A549 (cell line): Measurements from ENCODE around the gene DUSP1. TPM values are rescaled to one million over a fixed set of nuclear protein-coding genes. Genes with fewer than 3 reads are reported as not detected.

Experiments used
- ATAC-seq, 2 experiments: fragments of 200-7000 bp in 1 of 2; fragments of >200 bp in 1 of 2; cut with Nextera tagmentation in 1 of 2; cut with Tn5 transposase in 1 of 2; 3 replicates each; pipeline versions ENCODE4 v1.8.0 to v1.9.1; 2018 to 2020; ENCODE audit warnings: mild to moderate bottlenecking in 1 of 2, moderate library complexity in 1 of 2
- CTCF ChIA-PET: fragments of 300-600 bp; sonication (Branson Sonifier 250); formaldehyde crosslinking; extraction: SDS; loops from one replicate; lab custom pipeline; 2021; ENCODE audit warnings: antibody characterized with exemption, inconsistent platforms; lab: Yijun Ruan, JAX
- POLR2A ChIA-PET: fragments of 350-600 bp; formaldehyde crosslinking; extraction: SDS; loops from one replicate; lab custom pipeline; 2021; ENCODE audit warnings: antibody characterized with exemption, inconsistent platforms; lab: Yijun Ruan, JAX
- DNase-seq, 2 experiments: peaks; one replicate each; pipeline versions ENCODE4 v3.0.0 to v3.0.0-alpha.2; 2011 to 2016; ENCODE audit warnings: low read depth in 1 of 2, low spot score in 1 of 2
- FAIRE-seq: peaks from 2 replicates; lab custom pipeline; 2011; peaks lifted over from hg19 to GRCh38; lab: Jason Lieb, UNC
- H3K27ac ChIP-seq, 2 experiments: fragments of >200 bp; sonication (Bioruptor Twin); formaldehyde crosslinking; 3 replicates each; pipeline ENCODE4 v1.5.1; 2016 to 2017
- H3K4me1 ChIP-seq: fragments of >200 bp; sonication (Bioruptor Twin); formaldehyde crosslinking; 3 replicates; pipeline ENCODE4 v1.6.1; 2016
- H3K4me2 ChIP-seq: fragments of >200 bp; sonication (Bioruptor Twin); formaldehyde crosslinking; 3 replicates; pipeline ENCODE4 v1.6.1; 2016
- H3K4me3 ChIP-seq: fragments of >200 bp; sonication (Bioruptor Twin); formaldehyde crosslinking; 3 replicates; pipeline ENCODE4 v1.5.1; 2016
- H3K9me3 ChIP-seq: fragments of >200 bp; sonication (Bioruptor Twin); formaldehyde crosslinking; 3 replicates; pipeline ENCODE4 v1.6.1; 2016
- ATOH8 ChIP-seq: fragments of 250-450 bp; sonication (Bioruptor Pico); IDR thresholded peaks from 2 replicates; pipeline ENCODE4 v1.5.0; 2020; ENCODE audit warnings: low read depth, mild to moderate bottlenecking, moderate library complexity
- BCL3 ChIP-seq: fragments of >200 bp; sonication (Bioruptor Twin); formaldehyde crosslinking; IDR thresholded peaks from 3 replicates; pipeline ENCODE4 v1.6.1; 2016
- BHLHE40 ChIP-seq: IDR thresholded peaks from 2 replicates; pipeline ENCODE4 v1.6.1; 2012; ENCODE audit warnings: low read depth, low read length, inconsistent platforms
- CBX2 ChIP-seq: fragments of 200-600 bp; sonication (generic); IDR thresholded peaks from 2 replicates; pipeline ENCODE4 v1.6.1; 2016; ENCODE audit warnings: low read depth, mild to moderate bottlenecking, borderline replicate concordance
- CBX8 ChIP-seq: fragments of 200-600 bp; sonication (generic); IDR thresholded peaks from 2 replicates; pipeline ENCODE4 v1.6.1; 2016
- CEBPB ChIP-seq, 2 experiments: fragments of >200 bp in 1 of 2; sonication (Bioruptor Twin) in 1 of 2; formaldehyde crosslinking in 1 of 2; IDR thresholded peaks; 2 replicates each; pipeline ENCODE4 v1.6.1; 2012 to 2016
- CHD2 ChIP-seq: fragments of 150-350 bp; IDR thresholded peaks from 2 replicates; pipeline ENCODE4 v1.6.1; 2014; ENCODE audit warnings: low read length; ENCODE audit not compliant: partially characterized antibody
- CHD4 ChIP-seq: fragments of 200-600 bp; sonication (generic); IDR thresholded peaks from 2 replicates; pipeline ENCODE4 v1.6.1; 2016; ENCODE audit warnings: antibody characterized with exemption, mild to moderate bottlenecking, borderline replicate concordance
- CTCF ChIP-seq: fragments of >200 bp; sonication (Bioruptor Twin); formaldehyde crosslinking; IDR thresholded peaks from 3 replicates; pipeline ENCODE4 v1.5.1; 2016
- E2F6 ChIP-seq: IDR thresholded peaks from 2 replicates; pipeline ENCODE4 v1.6.1; 2012; ENCODE audit warnings: low read depth, borderline replicate concordance
- EHF ChIP-seq: fragments of 250-450 bp; sonication (Bioruptor Pico); IDR thresholded peaks from 2 replicates; pipeline ENCODE4 v1.5.0; 2020; ENCODE audit warnings: mild to moderate bottlenecking
- EHMT2 ChIP-seq: fragments of 200-600 bp; sonication (generic); IDR thresholded peaks from 2 replicates; pipeline ENCODE4 v1.6.1; 2016; ENCODE audit warnings: antibody characterized with exemption, low read depth, mild to moderate bottlenecking, moderate library complexity
- FOSB ChIP-seq: fragments of 250-450 bp; sonication (Bioruptor Pico); IDR thresholded peaks from 2 replicates; pipeline ENCODE4 v1.5.0; 2020; ENCODE audit warnings: mild to moderate bottlenecking, moderate library complexity
- FOSL2 ChIP-seq, 2 experiments: fragments of 450-650 bp in 1 of 2; fragments of >200 bp in 1 of 2; sonication (Bioruptor Twin) in 1 of 2; formaldehyde crosslinking; IDR thresholded peaks; 2 replicates each; pipeline versions ENCODE4 v1.5.0 to v1.6.1; 2016 to 2020; ENCODE audit warnings: mild to moderate bottlenecking in 1 of 2, moderate library complexity in 1 of 2
- HES2 ChIP-seq: fragments of >200 bp; sonication (Bioruptor Twin); formaldehyde crosslinking; IDR thresholded peaks from 2 replicates; pipeline ENCODE4 v1.6.1; 2016
- HEYL ChIP-seq: fragments of 250-450 bp; sonication (Bioruptor Pico); IDR thresholded peaks from 2 replicates; pipeline ENCODE4 v1.8.0; 2021; ENCODE audit warnings: mild to moderate bottlenecking, moderate library complexity
- HOXB5 ChIP-seq: fragments of 250-450 bp; sonication (Bioruptor Pico); IDR thresholded peaks from 2 replicates; pipeline ENCODE4 v1.5.0; 2020; ENCODE audit warnings: mild to moderate bottlenecking, moderate library complexity
- JUN ChIP-seq, 2 experiments: fragments of >200 bp; sonication (Bioruptor Twin); formaldehyde crosslinking; IDR thresholded peaks; 2 replicates in 1 of 2; 3 replicates in 1 of 2; pipeline ENCODE4 v1.6.1; 2016 to 2017
- JUNB ChIP-seq: fragments of >200 bp; sonication (Bioruptor Twin); formaldehyde crosslinking; IDR thresholded peaks from 2 replicates; pipeline ENCODE4 v1.6.1; 2016
- MAFK ChIP-seq: fragments of 450-650 bp; IDR thresholded peaks from 2 replicates; pipeline ENCODE4 v1.6.1; 2014; ENCODE audit not compliant: partially characterized antibody
- MAX ChIP-seq: IDR thresholded peaks from 2 replicates; pipeline ENCODE4 v1.6.1; 2012
- MAZ ChIP-seq: fragments of 150-350 bp; IDR thresholded peaks from 2 replicates; pipeline ENCODE4 v1.6.1; 2014; ENCODE audit warnings: antibody characterized with exemption, low read depth, low read length, borderline replicate concordance
- MYC ChIP-seq: IDR thresholded peaks from 2 replicates; pipeline ENCODE4 v1.6.1; 2012; ENCODE audit warnings: mild to moderate bottlenecking, inconsistent platforms, low read length, improper control_type of control experiment, borderline replicate concordance
- PBX3 ChIP-seq: IDR thresholded peaks from 2 replicates; pipeline ENCODE4 v1.6.1; 2012
- PHF8 ChIP-seq: fragments of 200-600 bp; sonication (generic); IDR thresholded peaks from 2 replicates; pipeline ENCODE4 v1.6.1; 2016; ENCODE audit warnings: low read depth, mild to moderate bottlenecking, antibody characterized with exemption, moderate library complexity, borderline replicate concordance
- RARB ChIP-seq: fragments of 250-450 bp; sonication (Bioruptor Pico); IDR thresholded peaks from 2 replicates; pipeline ENCODE4 v1.8.0; 2021; ENCODE audit warnings: mild to moderate bottlenecking, moderate library complexity
- RCOR1 ChIP-seq: fragments of 150-350 bp; IDR thresholded peaks from 2 replicates; pipeline ENCODE4 v1.6.1; 2014; ENCODE audit warnings: antibody characterized with exemption, low read length, low read depth
- RNF2 ChIP-seq: fragments of 200-600 bp; sonication (generic); IDR thresholded peaks from 2 replicates; pipeline ENCODE4 v1.6.1; 2016; ENCODE audit warnings: low read depth, mild to moderate bottlenecking, antibody characterized with exemption, moderate library complexity, borderline replicate concordance
- TFCP2L1 ChIP-seq: fragments of 250-450 bp; sonication (Bioruptor Pico); IDR thresholded peaks from 2 replicates; pipeline ENCODE4 v1.5.0; 2021; ENCODE audit warnings: mild to moderate bottlenecking
- USF2 ChIP-seq: fragments of 450-650 bp; IDR thresholded peaks from 2 replicates; pipeline ENCODE4 v1.6.1; 2014; ENCODE audit warnings: antibody characterized with exemption
- ZSCAN20 ChIP-seq: fragments of 250-450 bp; sonication (Bioruptor Pico); IDR thresholded peaks from 2 replicates; pipeline ENCODE4 v1.8.0; 2022; ENCODE audit warnings: mild to moderate bottlenecking, moderate library complexity
- WGBS: methylation state at CpG from one replicate; pipeline ENCODE4 v1.1.6; 2017; ENCODE audit errors: missing lambda C conversion rate; 5-methylcytosine and 5-hydroxymethylcytosine counted together
- polyA plus RNA-seq, 4 experiments: library from polyadenylated mRNA; depleted of rRNA in 3 of 4; stranded (reverse); fragments of >200 nt; fragmentation: RNase III in 1 of 4; extraction: RNeasy Plus Mini Kit Qiagen cat#74134 plus additional on column Dnase treatment in 1 of 4; gene quantifications; 2 replicates in 3 of 4; 3 replicates in 1 of 4; pipeline ENCODE4 v1.2.3, GENCODE V29; 2011 to 2017

The DUSP1 gene
- polyA plus RNA-seq, 2 of the 4 experiments (the other 2 are of a cell fraction), result 207 to 594 TPM

- ChIA-PET CTCF (interaction anchor here (0.7 to 5.0 kb wide), 8 partner anchors 11 to 211 kb away, joined by 3 to 34 read pairs (median 3); no protein-coding TSS in a partner anchor), POLR2A (interaction anchor here (1.2 kb wide), 1 partner anchor 44 kb away, joined by 4 read pairs; no protein-coding TSS in a partner anchor)
- ATAC-seq, result no peak
Observed at GRCh38 chr5:172727551-172727950, 43.4 kb downstream of the DUSP1 start.

GRCh38 chr5:172726966-172727365, 44.0 kb downstream of the DUSP1 start:
- Histone ChIP-seq H3K27ac (peak overlapping the region in 1 of 2 experiments; percentile 43; a peak in 1 of 6 replicates), H3K4me1 (peaks cover 18% of the 10 kb centered on the region; the same call in 2 of the 3 replicates), H3K4me3 (no peak overlapping the region)
- no peak for TF ChIP-seq JUNB
- no peak for TF ChIP-seq USF2
- no peak for TF ChIP-seq PBX3
- TF ChIP-seq PHF8, result no peak
- no peak for TF ChIP-seq JUN (IDR thresholded peaks at IDR 0.05)
- no peak for TF ChIP-seq TFCP2L1 (CRISPR knock-in tag)
- TF ChIP-seq BCL3, result no peak
- TF ChIP-seq CBX2, result no peak
- TF ChIP-seq EHMT2, result no peak
- TF ChIP-seq RCOR1, result no peak
- no peak for TF ChIP-seq FOSL2 (IDR thresholded peaks at IDR 0.05)
- TF ChIP-seq FOSL2 (CRISPR knock-in tag; IDR thresholded peaks at IDR 0.05), result no peak
- TF ChIP-seq E2F6, result no peak
- TF ChIP-seq CTCF, result no peak
- TF ChIP-seq CHD2, result no peak
- TF ChIP-seq CBX8, result no peak
- no peak for TF ChIP-seq HOXB5 (CRISPR knock-in tag)
- TF ChIP-seq HES2, result no peak
- TF ChIP-seq, all 56 proteins: peak for 0
- no peaks in the 10 kb centered on the region for H3K9me3 ChIP-seq
- whole genome bisulfite sequencing, result 91% methylated on average over 11 of the region's 11 CpGs
- ChIA-PET POLR2A (interaction anchor here (0.6 to 1.2 kb wide), 2 partner anchors 44 to 133 kb away, joined by 3 to 4 read pairs; no protein-coding TSS in a partner anchor), CTCF (interaction anchor here (0.9 to 5.0 kb wide), 7 partner anchors 10 to 204 kb away, joined by 3 to 34 read pairs (median 3); no protein-coding TSS in a partner anchor)
- no peak for FAIRE-seq
- no peak for DNase-seq
- no peak for ATAC-seq
- no peak overlapping the region for H3K4me2 ChIP-seq

More at GRCh38 chr5:172727551-172727950, 43.4 kb downstream of the DUSP1 start:
- TF ChIP-seq FOSB, result no peak
- TF ChIP-seq MYC, result no peak
- no peak for TF ChIP-seq MAX
- no peak for TF ChIP-seq ZSCAN20 (CRISPR knock-in tag)
- no peak for TF ChIP-seq RNF2
- TF ChIP-seq CHD2, result no peak
- TF ChIP-seq RARB (CRISPR knock-in tag), result no peak
- no peak for TF ChIP-seq USF2
- TF ChIP-seq RCOR1, result no peak
- TF ChIP-seq MAFK, result no peak
- no peak for TF ChIP-seq EHF (CRISPR knock-in tag)
- TF ChIP-seq CHD4, result no peak
- TF ChIP-seq HEYL (CRISPR knock-in tag), result no peak
- no peak for TF ChIP-seq BHLHE40
- TF ChIP-seq MAZ, result no peak
- TF ChIP-seq CEBPB (IDR thresholded peaks at IDR 0.05), result no peak
- TF ChIP-seq ATOH8 (CRISPR knock-in tag), result no peak
- TF ChIP-seq, all 56 proteins: peak for 0
- no peak for FAIRE-seq
- H3K4me3 ChIP-seq, result no peak overlapping the region
- DNase-seq, result no peak
- peaks cover 18% of the 10 kb centered on the region; the same call in 2 of the 3 replicates for H3K4me1 ChIP-seq
- no peak overlapping the region for H3K4me2 ChIP-seq
- 69% methylated on average over 7 of the region's 7 CpGs for WGBS
- peak overlapping the region in 1 of 2 experiments; percentile 43; a peak in 1 of 6 replicates for H3K27ac ChIP-seq
- no peaks in the 10 kb centered on the region for H3K9me3 ChIP-seq
